Keratinocyte (primary cell): ENCODE data around the gene C7orf57. TPM values are rescaled to one million over a fixed set of nuclear protein-coding genes. Genes with fewer than 3 reads are reported as not detected.

Experiments used
- DNase-seq: peaks from one replicate; pipeline ENCODE4 v3.0.0-alpha.2; 2011; ENCODE audit warnings: low read depth, missing footprints, low spot score
- FAIRE-seq: peaks from 2 replicates; lab custom pipeline; 2011; peaks lifted over from hg19 to GRCh38; lab: Jason Lieb, UNC
- H2AFZ ChIP-seq: 2 replicates; pipeline ENCODE4 v1.6.0; 2012; ENCODE audit warnings: low read length, control low read depth, inconsistent platforms; ENCODE audit not compliant: control insufficient read depth
- H3K27ac ChIP-seq: 2 replicates; pipeline ENCODE4 v1.5.1; 2011; ENCODE audit warnings: low read length; ENCODE audit not compliant: control insufficient read depth, insufficient read depth
- H3K27me3 ChIP-seq: 3 replicates; pipeline ENCODE4 v1.6.0; 2011; ENCODE audit warnings: low read length; ENCODE audit not compliant: control insufficient read depth, insufficient read depth; ENCODE audit errors: extremely low read depth
- H3K36me3 ChIP-seq, 2 experiments: 2 replicates in 1 of 2; 3 replicates in 1 of 2; pipeline ENCODE4 v1.5.1; 2011; ENCODE audit warnings: low read length in 2 of 2, mild to moderate bottlenecking in 1 of 2; ENCODE audit not compliant: control insufficient read depth in 2 of 2, insufficient read depth in 2 of 2; ENCODE audit errors: extremely low read depth in 1 of 2
- H3K4me1 ChIP-seq: 3 replicates; pipeline ENCODE4 v1.5.1; 2011; ENCODE audit warnings: low read length; ENCODE audit not compliant: control insufficient read depth, insufficient read depth; ENCODE audit errors: extremely low read depth
- H3K4me2 ChIP-seq: 3 replicates; pipeline ENCODE4 v1.6.0; 2011; ENCODE audit warnings: low read depth, low read length; ENCODE audit not compliant: control insufficient read depth, insufficient read depth; ENCODE audit errors: extremely low read depth
- H3K4me3 ChIP-seq, 3 experiments: fragments of 200-600 bp in 1 of 3; sonication (generic) in 1 of 3; 2 replicates in 2 of 3; 3 replicates in 1 of 3; pipeline ENCODE4 v1.5.1; 2011 to 2016; ENCODE audit warnings: low read length in 3 of 3, mild to moderate bottlenecking in 3 of 3, control low read depth in 2 of 3, inconsistent platforms in 1 of 3, low read depth in 1 of 3, mixed read lengths in 1 of 3, mixed run types in 1 of 3, moderate library complexity in 1 of 3; ENCODE audit not compliant: control insufficient read depth in 2 of 3, insufficient read depth in 2 of 3; ENCODE audit errors: extremely low read depth in 1 of 3
- H3K79me2 ChIP-seq: 2 replicates; pipeline ENCODE4 v1.6.0; 2012; ENCODE audit warnings: low read length; ENCODE audit not compliant: control insufficient read depth, insufficient read depth
- H3K9ac ChIP-seq: 3 replicates; pipeline ENCODE4 v1.6.0; 2011; ENCODE audit warnings: low read length; ENCODE audit not compliant: control insufficient read depth, insufficient read depth; ENCODE audit errors: extremely low read depth
- H3K9me1 ChIP-seq: 3 replicates; pipeline ENCODE4 v1.6.0; 2011; ENCODE audit warnings: low read length; ENCODE audit not compliant: control insufficient read depth, insufficient read depth; ENCODE audit errors: extremely low read depth
- H3K9me3 ChIP-seq: 2 replicates; pipeline ENCODE4 v1.5.1; 2012; ENCODE audit warnings: low read depth, low read length; ENCODE audit not compliant: control insufficient read depth
- H4K20me1 ChIP-seq: 3 replicates; pipeline ENCODE4 v1.6.0; 2011; ENCODE audit warnings: low read length; ENCODE audit not compliant: control insufficient read depth, insufficient read depth; ENCODE audit errors: extremely low read depth
- EZH2 ChIP-seq: IDR thresholded peaks from one replicate; pipeline ENCODE4 v1.6.1; 2012; ENCODE audit warnings: inconsistent platforms, mild to moderate bottlenecking, low read length, moderate library complexity
- dilution Hi-C: fragments of 300-500 bp; cut with MboI; formaldehyde crosslinking; loops from one replicate; pipeline ENCODE4 v1.7.0; 2020; ENCODE audit warnings: low sequenced_read_pairs; ENCODE audit not compliant: extremely low pct_ligation_motif_present
- polyA plus RNA-seq, 5 experiments: library from polyadenylated mRNA; depleted of rRNA in 3 of 5; stranded (reverse) in 3 of 5; stranded (forward) in 1 of 5; unstranded in 1 of 5; fragments of >200 nt; gene quantifications; 1 replicate in 1 of 5; 2 replicates in 3 of 5; 3 replicates in 1 of 5; pipeline versions ENCODE4 v1.2.1 to v1.2.3, GENCODE V29; 2011 to 2012; ENCODE audit warnings: missing spikeins in 2 of 5, low read depth in 1 of 5, low replicate concordance in 1 of 5
- TF ChIP-seq, protein P1 (sequence below), 3 experiments: IDR thresholded peaks in 1 of 3; conservative IDR thresholded peaks in 1 of 3; optimal IDR thresholded peaks in 1 of 3; 2 replicates in 2 of 3; 3 replicates in 1 of 3; pipeline versions ENCODE3 to v1.5.1; 2011; ENCODE audit warnings: low read length in 3 of 3, mild to moderate bottlenecking in 3 of 3, moderate library complexity in 2 of 3, control low read depth in 1 of 3, inconsistent platforms in 1 of 3; ENCODE audit not compliant: insufficient read depth in 2 of 3; ENCODE audit errors: extremely low read depth in 1 of 3

The C7orf57 gene
- polyA plus RNA-seq, 1 donor (not counting 4 experiments of a cell fraction or from before 2014, with no cell fraction given) = 0.60 TPM

DNA sequence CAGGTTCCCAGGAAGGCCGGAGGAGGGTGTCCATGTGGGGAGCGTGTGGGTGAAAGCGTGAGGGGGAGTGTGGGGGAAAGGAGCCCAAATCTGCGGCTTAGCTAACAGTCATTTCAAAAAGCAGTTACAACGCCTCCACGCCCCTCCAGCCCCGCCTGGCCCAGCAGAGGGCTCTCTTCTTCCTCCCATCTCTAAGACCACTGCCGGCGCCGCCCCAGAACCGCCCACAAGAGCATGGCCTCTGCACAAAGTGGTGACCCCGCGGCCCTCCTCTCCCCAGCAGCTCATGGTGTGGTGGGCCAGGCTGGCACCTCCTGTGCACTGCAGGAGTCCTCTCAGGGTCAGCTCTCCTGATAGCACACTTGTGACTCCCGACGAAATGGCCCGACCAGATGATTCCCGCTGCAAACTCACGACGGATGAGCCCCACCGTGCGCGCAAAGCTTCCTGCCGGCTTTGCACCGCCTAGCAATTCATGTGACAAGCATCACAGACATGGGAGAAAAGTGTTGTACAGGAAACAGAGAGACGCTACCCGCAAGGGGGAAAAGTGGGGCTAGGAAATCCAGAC is 43.5 kb upstream of the C7orf57 start:
- Histone ChIP-seq H3K27ac (peak overlapping the region; percentile 33), H4K20me1 (no peaks in the 10 kb centered on the region), H3K4me2 (peak overlapping the region; percentile 83), H3K36me3 (no peaks in the 10 kb centered on the region), H3K9ac (peak overlapping the region; percentile 60), H3K27me3 (no peaks in the 10 kb centered on the region), H3K4me1 (peaks cover 10% of the 10 kb centered on the region), H3K9me1 (no peaks in the 10 kb centered on the region), H3K79me2 (no peaks in the 10 kb centered on the region), H3K4me3 (peak overlapping the region; percentile 28 to 74 (median 70)), H3K9me3 (no peaks in the 10 kb centered on the region), H2AFZ (peak overlapping the region; percentile 96)
- FAIRE-seq (peak; percentile 20), DNase-seq (no peak)
- dilution Hi-C loops = loop anchor here (5.0 kb wide), 1 partner anchor 35 kb away; the partner anchor contains the start of gene SUN3
- TF ChIP-seq, protein P1, sequence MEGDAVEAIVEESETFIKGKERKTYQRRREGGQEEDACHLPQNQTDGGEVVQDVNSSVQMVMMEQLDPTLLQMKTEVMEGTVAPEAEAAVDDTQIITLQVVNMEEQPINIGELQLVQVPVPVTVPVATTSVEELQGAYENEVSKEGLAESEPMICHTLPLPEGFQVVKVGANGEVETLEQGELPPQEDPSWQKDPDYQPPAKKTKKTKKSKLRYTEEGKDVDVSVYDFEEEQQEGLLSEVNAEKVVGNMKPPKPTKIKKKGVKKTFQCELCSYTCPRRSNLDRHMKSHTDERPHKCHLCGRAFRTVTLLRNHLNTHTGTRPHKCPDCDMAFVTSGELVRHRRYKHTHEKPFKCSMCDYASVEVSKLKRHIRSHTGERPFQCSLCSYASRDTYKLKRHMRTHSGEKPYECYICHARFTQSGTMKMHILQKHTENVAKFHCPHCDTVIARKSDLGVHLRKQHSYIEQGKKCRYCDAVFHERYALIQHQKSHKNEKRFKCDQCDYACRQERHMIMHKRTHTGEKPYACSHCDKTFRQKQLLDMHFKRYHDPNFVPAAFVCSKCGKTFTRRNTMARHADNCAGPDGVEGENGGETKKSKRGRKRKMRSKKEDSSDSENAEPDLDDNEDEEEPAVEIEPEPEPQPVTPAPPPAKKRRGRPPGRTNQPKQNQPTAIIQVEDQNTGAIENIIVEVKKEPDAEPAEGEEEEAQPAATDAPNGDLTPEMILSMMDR (optimal IDR thresholded peaks at IDR 0.05 in 1 of 3, IDR thresholded peaks at IDR 0.05 in 1 of 3, conservative IDR thresholded peaks at IDR 0.05 in 1 of 3; ENCODE audit: extremely low read depth in 1 of 3, insufficient read depth in 2 of 3, low read length in 3 of 3) = peak; percentile 58 to 87 (median 83)
- no peak for TF ChIP-seq EZH2

DNA sequence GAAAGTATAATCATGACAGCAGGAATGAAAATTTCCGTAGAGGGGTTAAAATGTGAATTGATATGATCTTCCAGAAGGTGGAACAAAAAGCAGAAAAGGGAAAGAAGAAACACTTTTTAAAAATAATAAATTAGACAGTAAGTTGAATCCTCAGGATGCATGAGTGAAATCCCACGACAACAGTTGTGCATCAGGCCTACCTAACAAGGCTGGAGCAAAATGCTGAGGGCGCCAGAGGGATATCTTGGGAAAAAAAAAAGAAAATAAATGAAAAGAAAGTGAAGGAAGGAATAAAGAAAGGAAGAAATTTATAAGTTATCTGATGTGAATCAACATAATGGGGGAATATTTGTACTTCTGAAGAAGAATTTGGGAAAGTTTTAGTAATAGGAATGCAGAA is 42.9 kb upstream of the C7orf57 start:
- H3K27me3 ChIP-seq = no peaks in the 10 kb centered on the region
- H3K36me3 ChIP-seq = no peaks in the 10 kb centered on the region
- no peaks in the 10 kb centered on the region for H3K9me3 ChIP-seq
- peaks cover 10% of the 10 kb centered on the region for H3K4me1 ChIP-seq
- dilution Hi-C loops = loop anchor here (5.0 kb wide), 1 partner anchor 35 kb away; the partner anchor contains the start of gene SUN3
- no peak for TF ChIP-seq EZH2
- TF ChIP-seq, protein P1 (optimal IDR thresholded peaks at IDR 0.05 in 1 of 3, IDR thresholded peaks at IDR 0.05 in 1 of 3, conservative IDR thresholded peaks at IDR 0.05 in 1 of 3; ENCODE audit: extremely low read depth in 1 of 3, insufficient read depth in 2 of 3, low read length in 3 of 3) = peak in 1 of 3 experiments; percentile 16
- H2AFZ ChIP-seq = peak overlapping the region; percentile 96
- DNase-seq = no peak
- peak overlapping the region in 1 of 3 experiments; percentile 70 for H3K4me3 ChIP-seq
- FAIRE-seq = no peak
- peak overlapping the region; percentile 60 for H3K9ac ChIP-seq
- H3K79me2 ChIP-seq = no peaks in the 10 kb centered on the region
- H3K9me1 ChIP-seq = no peaks in the 10 kb centered on the region
- H3K4me2 ChIP-seq = peak overlapping the region; percentile 83
- peak overlapping the region; percentile 33 for H3K27ac ChIP-seq
- H4K20me1 ChIP-seq = no peaks in the 10 kb centered on the region
